LNCAP (cell line): ENCODE measurements around the gene TRIM29.

Source experiments
- TF ChIP-seq, protein P1 (sequence below): fragments of 450-650 bp; IDR thresholded peaks from 2 replicates; pipeline ENCODE4 v1.5.1; 2017; ENCODE audit warnings: mild to moderate bottlenecking

The TRIM29 gene, protein sequence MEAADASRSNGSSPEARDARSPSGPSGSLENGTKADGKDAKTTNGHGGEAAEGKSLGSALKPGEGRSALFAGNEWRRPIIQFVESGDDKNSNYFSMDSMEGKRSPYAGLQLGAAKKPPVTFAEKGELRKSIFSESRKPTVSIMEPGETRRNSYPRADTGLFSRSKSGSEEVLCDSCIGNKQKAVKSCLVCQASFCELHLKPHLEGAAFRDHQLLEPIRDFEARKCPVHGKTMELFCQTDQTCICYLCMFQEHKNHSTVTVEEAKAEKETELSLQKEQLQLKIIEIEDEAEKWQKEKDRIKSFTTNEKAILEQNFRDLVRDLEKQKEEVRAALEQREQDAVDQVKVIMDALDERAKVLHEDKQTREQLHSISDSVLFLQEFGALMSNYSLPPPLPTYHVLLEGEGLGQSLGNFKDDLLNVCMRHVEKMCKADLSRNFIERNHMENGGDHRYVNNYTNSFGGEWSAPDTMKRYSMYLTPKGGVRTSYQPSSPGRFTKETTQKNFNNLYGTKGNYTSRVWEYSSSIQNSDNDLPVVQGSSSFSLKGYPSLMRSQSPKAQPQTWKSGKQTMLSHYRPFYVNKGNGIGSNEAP

DNA sequence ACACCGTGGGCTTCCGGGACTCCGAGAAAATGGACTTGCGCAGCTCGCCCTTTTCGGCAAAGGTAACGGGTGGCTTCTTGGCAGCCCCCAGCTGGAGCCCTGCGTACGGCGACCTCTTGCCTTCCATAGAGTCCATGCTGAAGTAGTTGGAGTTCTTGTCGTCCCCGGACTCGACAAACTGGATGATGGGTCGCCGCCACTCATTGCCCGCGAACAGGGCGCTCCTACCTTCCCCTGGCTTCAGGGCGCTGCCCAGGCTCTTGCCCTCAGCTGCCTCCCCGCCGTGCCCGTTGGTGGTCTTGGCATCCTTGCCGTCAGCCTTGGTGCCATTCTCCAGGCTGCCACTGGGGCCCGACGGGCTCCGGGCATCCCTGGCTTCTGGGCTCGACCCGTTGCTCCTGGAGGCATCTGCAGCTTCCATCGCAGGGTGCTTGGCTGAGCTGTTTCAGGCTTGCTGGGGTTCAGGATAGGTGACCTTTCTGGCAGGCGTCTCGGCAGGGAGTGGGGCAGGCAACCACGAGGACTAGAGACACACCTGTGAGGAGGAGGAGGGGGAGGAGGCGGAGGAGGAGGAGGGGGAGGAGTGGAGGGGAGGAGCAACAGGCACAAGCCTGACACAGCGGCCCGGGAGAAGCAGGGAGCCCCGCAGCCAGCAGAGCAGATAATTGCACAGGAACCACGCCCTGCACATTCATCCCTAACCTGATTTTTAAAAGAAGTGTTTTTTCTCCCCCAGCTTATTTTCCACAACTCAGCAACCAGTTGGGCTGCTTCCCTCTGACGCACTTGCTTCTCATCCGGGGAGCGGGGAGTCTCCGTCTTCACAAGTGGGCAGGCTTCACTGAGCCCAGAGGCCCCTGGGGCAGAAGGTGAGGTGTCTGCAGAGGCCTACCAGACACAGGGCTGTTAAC lies at the start of gene TRIM29:
Gene TRIM29, minus strand, starts transcription at position 503 of the 911 bp plus-strand sequence. Its CDS starts 82 bp downstream, at position 421.
- TF ChIP-seq, protein P1, sequence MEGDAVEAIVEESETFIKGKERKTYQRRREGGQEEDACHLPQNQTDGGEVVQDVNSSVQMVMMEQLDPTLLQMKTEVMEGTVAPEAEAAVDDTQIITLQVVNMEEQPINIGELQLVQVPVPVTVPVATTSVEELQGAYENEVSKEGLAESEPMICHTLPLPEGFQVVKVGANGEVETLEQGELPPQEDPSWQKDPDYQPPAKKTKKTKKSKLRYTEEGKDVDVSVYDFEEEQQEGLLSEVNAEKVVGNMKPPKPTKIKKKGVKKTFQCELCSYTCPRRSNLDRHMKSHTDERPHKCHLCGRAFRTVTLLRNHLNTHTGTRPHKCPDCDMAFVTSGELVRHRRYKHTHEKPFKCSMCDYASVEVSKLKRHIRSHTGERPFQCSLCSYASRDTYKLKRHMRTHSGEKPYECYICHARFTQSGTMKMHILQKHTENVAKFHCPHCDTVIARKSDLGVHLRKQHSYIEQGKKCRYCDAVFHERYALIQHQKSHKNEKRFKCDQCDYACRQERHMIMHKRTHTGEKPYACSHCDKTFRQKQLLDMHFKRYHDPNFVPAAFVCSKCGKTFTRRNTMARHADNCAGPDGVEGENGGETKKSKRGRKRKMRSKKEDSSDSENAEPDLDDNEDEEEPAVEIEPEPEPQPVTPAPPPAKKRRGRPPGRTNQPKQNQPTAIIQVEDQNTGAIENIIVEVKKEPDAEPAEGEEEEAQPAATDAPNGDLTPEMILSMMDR: no peak

DNA sequence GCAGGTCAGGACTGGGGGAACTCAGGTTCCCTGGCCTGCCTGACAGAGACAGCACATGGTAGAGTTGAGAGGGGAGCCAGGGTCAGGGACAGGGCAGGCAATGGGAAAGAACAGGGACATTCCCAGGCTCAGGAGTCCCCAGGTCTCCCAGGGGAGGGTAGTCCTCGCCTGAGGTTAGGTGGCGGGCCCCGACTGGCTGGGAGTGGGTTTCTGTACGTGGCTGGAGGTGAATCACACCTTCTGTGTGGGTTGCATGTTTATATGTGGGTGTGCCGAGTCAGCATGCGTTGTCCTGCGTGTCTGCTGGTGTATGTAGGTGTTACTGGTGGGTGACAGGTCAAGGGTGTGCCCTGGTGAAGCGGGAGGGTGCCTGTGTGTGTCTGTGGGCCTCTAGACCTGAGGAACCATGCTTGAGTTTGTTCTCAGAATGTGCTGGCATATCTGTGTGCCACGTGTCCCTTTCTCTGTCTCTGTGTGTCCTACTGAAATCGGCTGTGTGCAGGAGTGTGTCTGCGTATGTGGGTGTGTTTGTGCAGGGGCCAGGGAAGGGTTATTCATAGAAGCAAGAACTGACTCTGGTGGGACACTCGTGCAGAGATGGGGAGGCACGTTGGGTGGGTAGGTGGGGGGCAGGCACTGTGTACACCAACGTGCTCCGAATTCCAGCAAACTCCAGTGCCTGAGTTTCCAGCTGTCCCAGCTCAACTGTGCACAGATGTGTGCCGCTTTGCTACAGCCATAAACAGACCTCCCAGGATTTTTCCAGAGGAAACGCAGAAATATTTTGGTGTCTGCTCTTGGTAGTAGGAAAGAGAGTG lies 49.1 kb upstream of the TRIM29 start:
- TF ChIP-seq, protein P1: no peak

DNA sequence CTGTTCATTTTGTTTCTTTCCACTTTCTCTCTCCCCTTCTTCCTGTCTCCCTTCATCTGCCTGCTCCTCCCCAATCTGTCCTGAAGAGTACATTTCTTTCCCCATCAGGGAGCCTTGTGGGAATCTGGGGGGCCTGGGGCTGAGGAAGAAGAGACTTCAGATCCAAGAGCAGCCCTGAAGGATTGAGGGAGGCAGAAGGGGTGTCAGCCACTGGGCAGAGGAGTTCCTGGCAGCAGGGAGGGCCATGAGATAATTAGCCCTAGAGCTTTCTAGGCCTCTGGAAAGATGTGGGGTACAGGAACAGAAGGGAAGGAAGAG lies 48.5 kb upstream of the TRIM29 start:
- TF ChIP-seq, protein P1: no peak

DNA sequence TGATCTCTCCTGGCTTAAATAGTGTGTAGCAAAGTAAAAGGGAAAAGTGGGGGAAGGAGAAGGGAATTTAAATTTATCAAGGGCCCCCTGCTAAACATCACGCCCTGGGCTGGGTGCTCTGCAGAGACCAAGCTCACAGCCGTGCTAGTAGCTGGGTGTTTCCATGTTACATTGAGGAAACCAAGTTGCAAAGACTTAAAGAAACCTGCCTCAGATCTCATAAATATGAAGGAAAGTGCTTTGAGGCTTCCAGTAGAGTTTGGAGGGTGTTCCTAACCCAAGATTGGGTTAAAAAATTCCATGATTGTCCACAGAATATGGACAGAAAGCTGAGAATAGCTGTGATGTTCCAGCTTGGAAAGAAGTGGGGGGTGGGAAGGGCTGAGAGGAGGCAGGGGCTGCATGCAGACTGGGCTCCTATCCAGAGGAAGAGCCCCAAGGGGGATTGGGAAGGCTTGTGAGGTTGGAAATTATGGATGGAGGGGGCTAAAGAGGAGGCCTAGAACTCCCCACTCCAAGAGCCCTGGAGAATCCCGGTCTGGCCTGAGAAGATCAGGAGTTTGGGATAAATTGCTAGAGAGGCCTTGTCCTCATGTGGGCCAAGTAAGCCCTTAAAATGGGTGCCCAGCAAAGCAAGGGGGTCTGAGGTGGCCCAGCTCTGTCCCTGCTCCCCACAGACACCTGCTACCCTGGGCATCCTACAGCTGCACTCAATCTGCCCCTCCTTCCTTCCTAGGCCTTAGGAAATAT lies 48.0 kb upstream of the TRIM29 start:
- TF ChIP-seq, protein P1: no peak

DNA sequence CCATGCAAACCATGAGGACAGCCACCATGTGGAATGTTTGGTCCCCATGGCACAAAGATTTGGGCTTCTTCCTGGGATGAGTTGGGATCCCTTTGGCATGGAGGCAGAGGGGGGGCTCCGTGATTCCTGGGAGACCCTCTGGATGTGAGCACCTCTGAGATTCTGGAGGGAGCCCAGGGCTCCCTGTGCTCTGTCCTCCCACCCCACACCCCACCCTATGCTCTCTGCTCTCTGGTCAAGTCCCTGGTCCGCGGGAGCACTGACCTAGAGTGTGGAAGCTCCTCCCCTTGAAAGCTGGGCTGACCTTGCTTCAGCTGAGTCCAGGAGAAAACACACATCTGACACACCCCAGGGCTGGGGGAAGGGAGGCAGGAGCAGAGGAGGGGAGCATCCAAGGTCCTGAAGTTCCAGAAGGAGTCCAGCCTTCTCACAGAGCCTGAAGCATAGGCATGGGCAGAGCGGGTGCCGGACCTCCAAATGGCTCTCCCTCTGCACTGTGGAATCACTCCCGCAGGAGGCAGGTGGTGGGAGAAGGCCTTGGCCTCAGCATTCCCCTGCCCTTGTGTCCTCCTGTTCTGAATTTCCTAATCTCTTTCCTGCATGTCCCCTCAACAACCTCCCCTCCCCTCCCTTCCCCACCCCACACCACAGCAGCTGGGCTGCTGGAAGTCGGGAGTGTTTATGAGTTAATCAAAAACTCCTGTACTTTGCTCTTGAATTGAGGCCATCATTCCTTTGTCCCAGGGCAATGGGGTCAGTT lies 47.2 kb upstream of the TRIM29 start:
- TF ChIP-seq, protein P1: no peak

DNA sequence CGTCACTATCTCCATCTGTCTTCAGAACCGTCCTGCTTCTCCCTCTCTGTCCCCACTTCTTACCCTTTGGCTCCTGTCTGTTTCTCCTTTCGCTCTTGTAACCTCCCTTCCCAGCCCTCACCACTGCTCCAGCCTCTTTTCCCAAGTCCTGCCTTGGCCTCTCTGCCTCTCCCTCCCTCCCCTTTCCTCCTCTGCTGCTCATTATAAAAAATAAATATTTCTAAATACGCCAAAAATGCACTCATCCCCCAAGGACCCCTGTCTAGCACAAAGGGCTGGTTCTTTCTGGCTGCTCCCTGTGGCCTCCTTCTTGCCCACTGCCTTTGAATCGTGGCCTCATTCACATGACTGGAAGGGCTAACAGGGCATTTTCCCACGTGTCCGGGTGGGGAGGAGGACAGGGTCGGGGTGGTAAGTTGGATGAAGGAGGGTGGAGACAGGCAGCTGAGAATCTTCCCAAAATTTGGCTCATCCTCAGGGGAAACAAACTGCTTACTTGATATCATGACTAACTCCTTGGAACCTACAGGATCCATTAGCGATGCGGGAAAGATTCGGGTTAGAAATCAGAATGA lies 46.5 kb upstream of the TRIM29 start:
- TF ChIP-seq, protein P1: no peak
